Naive B cell (primary cell): ENCODE measurements around the gene PRKAG1. TPM values are rescaled to one million over a fixed set of nuclear protein-coding genes. Genes with fewer than 3 reads are reported as not detected.

ENCODE experiments used
- ATAC-seq, 2 donors: fragments of 150-1000 bp; cut with Tn5 transposase; 2 replicates each; pipeline ENCODE4 v1.10.0; 2021; ENCODE audit warnings: low read depth in 2 of 2, mild to moderate bottlenecking in 2 of 2, moderate library complexity in 2 of 2
- DNase-seq: peaks from one replicate; pipeline ENCODE4 v3.0.0; 2022
- H3K27ac Mint-ChIP-seq, 6 donors: one replicate each; pipeline ENCODE4 v1.8.0; 2020 to 2022; ENCODE audit warnings: mild to moderate bottlenecking in 6 of 6, mixed read lengths in 6 of 6, moderate library complexity in 5 of 6, inconsistent platforms in 2 of 6
- H3K27me3 Mint-ChIP-seq, 3 donors: one replicate each; pipeline ENCODE4 v1.8.0; 2021 to 2022; ENCODE audit warnings: mixed read lengths in 3 of 3, mild to moderate bottlenecking in 1 of 3
- H3K36me3 Mint-ChIP-seq, 2 donors: one replicate each; pipeline ENCODE4 v1.8.0; 2020 to 2022; ENCODE audit warnings: mixed read lengths in 2 of 2, inconsistent platforms in 1 of 2, mild to moderate bottlenecking in 1 of 2
- H3K4me1 Mint-ChIP-seq, 3 donors: one replicate each; pipeline ENCODE4 v1.8.0; 2020 to 2022; ENCODE audit warnings: mixed read lengths in 3 of 3, inconsistent platforms in 1 of 3, mild to moderate bottlenecking in 1 of 3, moderate library complexity in 1 of 3
- H3K4me3 Mint-ChIP-seq, 8 donors: one replicate each; pipeline ENCODE4 v1.8.0; 2020 to 2022; ENCODE audit warnings: mild to moderate bottlenecking in 8 of 8, mixed read lengths in 8 of 8, moderate library complexity in 8 of 8, inconsistent platforms in 2 of 8
- H3K9me3 Mint-ChIP-seq, 7 donors: one replicate each; pipeline ENCODE4 v1.8.0; 2020 to 2022; ENCODE audit warnings: mixed read lengths in 7 of 7, mild to moderate bottlenecking in 5 of 7, inconsistent platforms in 2 of 7, moderate library complexity in 1 of 7
- polyA plus RNA-seq, 6 donors: library from polyadenylated mRNA; unstranded; fragments of 300-500 nt; fragmentation: Illumina TruSeq; gene quantifications; one replicate each; pipeline ENCODE4 v1.2.3, GENCODE V29; 2021; ENCODE audit warnings: low read depth in 6 of 6

The PRKAG1 gene
- polyA plus RNA-seq, 6 donors from 2014 or later, result 36.2 to 76.2 (median 52.1) TPM

DNA sequence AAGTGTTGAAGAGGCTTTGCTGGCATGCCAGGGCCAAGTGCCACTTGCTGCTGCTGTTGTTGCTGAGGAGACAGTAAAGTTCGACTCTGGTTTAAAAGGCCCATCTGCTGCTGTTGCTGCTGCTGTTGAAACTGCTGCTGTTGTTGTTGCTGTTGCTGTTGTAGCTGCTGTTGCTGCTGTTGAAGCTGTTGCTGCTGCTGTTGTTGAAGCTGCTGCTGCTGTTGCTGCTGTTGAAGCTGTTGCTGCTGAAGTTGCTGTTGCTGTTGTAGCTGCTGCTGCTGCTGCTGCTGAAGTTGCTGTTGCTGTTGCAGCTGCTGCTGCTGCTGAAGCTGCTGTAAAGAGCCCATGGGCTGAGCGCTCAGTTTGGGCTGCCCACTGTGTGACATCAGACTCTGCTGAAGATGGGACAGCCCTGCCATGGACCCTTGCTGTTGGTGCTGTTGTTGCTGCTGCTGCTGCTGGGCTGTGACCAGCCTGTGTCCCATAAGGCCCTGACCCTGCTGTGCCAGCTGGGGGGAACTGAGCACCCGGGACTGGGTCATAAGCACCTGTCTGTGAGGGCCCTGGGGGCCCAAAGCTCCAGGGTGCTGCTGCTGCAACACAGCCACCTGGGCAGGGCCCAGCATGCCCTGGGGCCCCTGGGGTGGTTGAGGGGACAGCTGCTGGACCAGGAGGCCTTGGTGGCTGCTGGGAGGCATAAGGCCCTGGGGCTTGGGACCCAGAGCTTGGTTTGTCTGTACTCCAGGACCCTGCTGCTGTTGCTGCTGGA lies 14.3 kb upstream of the PRKAG1 start:
- Mint-ChIP-seq H3K27ac (no peak overlapping the region), H3K9me3 (no peaks in the 10 kb centered on the region), H3K36me3 (peaks cover 0 to 20% of the 10 kb centered on the region in 2 donors), H3K4me1 (peaks cover 0 to 8% (median 5%) of the 10 kb centered on the region in 3 donors), H3K4me3 (no peak overlapping the region), H3K27me3 (no peaks in the 10 kb centered on the region)
- DNase-seq (no peak), ATAC-seq (no peak)

DNA sequence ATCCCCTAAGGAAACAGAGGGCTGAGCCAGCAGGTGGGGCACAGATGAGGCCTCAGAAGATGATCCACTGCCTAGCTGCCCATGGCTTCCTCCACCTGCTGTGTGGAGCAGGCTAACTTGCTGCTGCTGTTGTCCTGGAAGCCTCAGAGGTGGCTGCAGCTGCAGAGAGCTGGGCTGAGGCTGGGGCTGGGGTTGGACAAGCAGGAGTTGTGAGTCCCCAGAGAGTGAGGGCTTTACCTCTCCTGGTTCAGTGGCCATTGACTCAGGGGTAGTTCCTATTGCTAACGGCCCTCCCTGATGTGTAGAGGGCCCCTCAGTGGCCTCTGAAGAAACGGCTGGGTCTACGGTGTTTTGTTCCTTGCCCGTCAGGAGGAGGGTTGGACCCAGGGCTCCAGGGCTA lies 13.7 kb upstream of the PRKAG1 start:
- H3K36me3 Mint-ChIP-seq, result peaks cover 0 to 25% of the 10 kb centered on the region in 2 donors
- no peaks in the 10 kb centered on the region for H3K27me3 Mint-ChIP-seq
- DNase-seq, result no peak
- H3K4me3 Mint-ChIP-seq, result no peak overlapping the region
- peaks cover 0 to 8% (median 5%) of the 10 kb centered on the region in 3 donors for H3K4me1 Mint-ChIP-seq
- ATAC-seq, result no peak
- H3K9me3 Mint-ChIP-seq, result no peaks in the 10 kb centered on the region
- no peak overlapping the region for H3K27ac Mint-ChIP-seq

DNA sequence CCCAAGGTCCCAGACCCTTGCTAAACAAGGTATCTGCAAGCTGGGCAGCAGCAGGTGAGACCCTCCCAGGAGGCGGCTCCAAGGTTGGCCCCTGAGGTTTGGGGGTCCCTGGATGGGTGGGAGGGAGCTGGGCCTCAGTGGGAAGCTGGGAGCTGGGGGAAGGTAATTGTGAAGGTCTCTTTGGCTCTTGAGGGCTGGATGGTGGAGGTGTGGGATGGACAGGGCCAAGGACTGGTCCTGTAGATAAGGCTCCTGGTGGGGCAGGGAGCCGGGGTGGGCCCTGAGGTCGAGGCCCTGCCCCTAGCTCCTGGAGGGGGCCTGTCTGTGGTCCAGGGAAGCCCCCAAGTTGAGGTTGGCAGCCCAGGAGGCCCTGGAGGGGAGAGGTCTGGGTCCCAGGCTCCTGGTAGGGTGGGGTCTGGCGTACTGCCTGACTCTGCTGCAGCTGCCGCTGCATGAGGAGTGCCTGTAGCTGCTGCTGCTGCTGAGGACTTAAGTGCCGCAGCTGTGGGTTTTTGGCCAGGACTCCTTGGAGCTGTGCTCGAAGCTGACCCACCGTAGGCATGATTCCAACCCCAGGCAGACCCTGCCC lies 13.1 kb upstream of the PRKAG1 start:
- Mint-ChIP-seq H3K27ac (peak overlapping the region in 1 of 6 donors; percentile 36), H3K27me3 (no peaks in the 10 kb centered on the region), H3K9me3 (no peaks in the 10 kb centered on the region), H3K36me3 (peaks cover 0 to 20% of the 10 kb centered on the region in 2 donors), H3K4me1 (peaks cover 0 to 6% (median 5%) of the 10 kb centered on the region in 3 donors), H3K4me3 (no peak overlapping the region)
- no peak for ATAC-seq
- DNase-seq, result no peak

DNA sequence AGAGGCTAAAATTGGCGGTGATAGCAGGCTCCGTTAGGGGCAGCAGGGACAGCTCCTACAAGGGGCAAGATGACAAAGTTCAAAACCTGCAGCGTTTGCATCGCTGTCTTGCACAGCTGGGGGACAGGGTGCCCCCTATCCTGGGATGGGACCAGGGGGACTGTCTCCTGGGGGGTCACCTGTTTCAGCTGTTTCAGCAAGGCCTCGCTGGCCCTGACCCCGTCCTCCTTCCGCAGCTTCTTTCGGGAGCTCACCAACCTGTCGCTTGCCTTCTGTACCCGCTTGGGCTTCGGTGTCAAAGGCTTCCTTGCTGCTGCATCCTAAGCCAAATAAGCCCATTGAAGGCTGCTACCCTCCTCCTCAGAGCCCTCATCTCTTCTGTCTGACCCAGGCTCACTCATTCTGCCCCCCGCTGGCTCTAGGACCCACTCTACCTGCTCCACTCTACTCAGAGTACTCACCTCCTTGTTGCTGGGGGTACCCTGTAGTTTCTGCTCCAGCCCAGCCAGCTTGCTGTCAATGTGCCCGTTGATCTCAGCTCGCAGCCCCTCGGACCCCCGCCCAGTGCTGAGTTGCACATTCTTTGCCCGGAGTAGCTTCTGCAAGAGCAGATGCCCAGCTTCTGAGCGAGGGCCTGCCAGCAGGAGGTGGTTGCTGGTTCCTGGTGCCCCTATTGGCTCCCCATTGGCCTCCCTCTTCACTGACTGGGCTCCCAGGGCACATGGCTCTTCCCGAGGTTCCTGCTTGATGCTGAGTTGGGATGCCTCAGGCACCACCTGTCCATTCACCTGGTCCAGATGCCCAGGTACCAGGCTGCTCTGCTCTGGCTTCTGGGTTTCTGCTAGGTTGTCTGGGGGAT lies 12.4 kb upstream of the PRKAG1 start:
- H3K36me3 Mint-ChIP-seq, result peaks cover 5 to 17% of the 10 kb centered on the region in 2 donors
- peaks cover under 1 to 5% (median 4%) of the 10 kb centered on the region in 3 donors for H3K4me1 Mint-ChIP-seq
- ATAC-seq, result no peak
- no peak for DNase-seq
- peak overlapping the region in 1 of 8 donors; percentile 40 for H3K4me3 Mint-ChIP-seq
- peak overlapping the region in 2 of 6 donors; percentile 79 to 89 for H3K27ac Mint-ChIP-seq
- no peaks in the 10 kb centered on the region for H3K27me3 Mint-ChIP-seq
- H3K9me3 Mint-ChIP-seq, result no peaks in the 10 kb centered on the region

DNA sequence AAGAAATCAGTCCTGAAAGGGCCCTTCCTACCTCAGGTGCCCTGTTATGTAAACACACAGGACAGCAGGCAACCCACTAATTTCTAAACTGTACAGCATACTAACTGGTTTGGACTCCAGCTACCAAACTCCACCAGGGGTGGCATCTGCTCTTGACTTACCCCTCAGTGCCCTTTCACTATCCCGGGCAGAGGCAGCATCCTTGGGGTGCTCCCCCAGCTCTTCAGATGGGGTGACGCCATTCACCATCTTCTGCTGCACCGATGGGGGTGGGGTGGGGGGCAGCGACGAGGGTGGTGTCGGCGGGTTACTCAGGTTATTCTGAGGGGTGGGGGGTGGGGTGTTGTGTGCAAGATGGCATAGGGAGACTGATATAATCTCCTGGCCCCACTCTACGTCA lies 11.5 kb upstream of the PRKAG1 start:
- Mint-ChIP-seq H3K27ac (peak overlapping the region in 1 of 6 donors; percentile 80), H3K27me3 (no peaks in the 10 kb centered on the region), H3K36me3 (peaks cover 10 to 17% of the 10 kb centered on the region in 2 donors), H3K4me3 (no peak overlapping the region), H3K9me3 (no peaks in the 10 kb centered on the region), H3K4me1 (peaks cover 3 to 5% (median 4%) of the 10 kb centered on the region in 3 donors)
- DNase-seq (no peak), ATAC-seq (no peak)

DNA sequence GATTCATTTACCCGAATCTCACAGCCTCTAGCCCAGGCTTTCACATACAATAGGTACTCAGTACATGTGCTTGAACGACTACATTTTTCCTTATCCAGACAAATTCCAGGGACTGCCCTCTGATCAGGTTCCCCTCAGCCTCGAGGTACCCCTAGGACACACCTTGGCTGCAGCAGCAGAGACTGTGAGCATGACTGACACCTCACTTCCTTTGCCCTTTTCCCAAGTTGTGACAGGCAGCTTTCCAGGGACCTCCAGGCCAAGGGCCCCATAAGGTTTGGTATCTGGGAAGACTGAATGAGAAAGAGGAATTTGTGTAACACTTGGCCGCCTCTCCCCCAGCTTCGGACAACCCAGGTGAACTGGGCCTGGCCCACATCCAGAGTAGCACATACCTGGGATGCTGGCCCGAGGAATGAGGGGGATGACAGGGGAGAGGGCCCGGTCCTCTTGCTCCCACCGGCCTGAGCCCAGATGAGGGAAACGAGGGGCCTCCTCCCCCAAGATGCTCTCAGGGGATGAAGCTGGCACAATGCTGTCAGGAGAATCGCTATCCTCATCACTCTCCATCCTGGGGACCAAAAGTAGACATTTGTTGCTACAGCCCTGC lies 10.2 kb upstream of the PRKAG1 start:
- Mint-ChIP-seq H3K27ac (peak overlapping the region in 1 of 6 donors; percentile 74), H3K9me3 (no peaks in the 10 kb centered on the region), H3K36me3 (peaks cover 12 to 13% of the 10 kb centered on the region in 2 donors), H3K4me1 (peaks cover 3 to 6% (median 4%) of the 10 kb centered on the region in 3 donors), H3K4me3 (no peak overlapping the region), H3K27me3 (no peaks in the 10 kb centered on the region)
- DNase-seq (no peak), ATAC-seq (no peak)

DNA sequence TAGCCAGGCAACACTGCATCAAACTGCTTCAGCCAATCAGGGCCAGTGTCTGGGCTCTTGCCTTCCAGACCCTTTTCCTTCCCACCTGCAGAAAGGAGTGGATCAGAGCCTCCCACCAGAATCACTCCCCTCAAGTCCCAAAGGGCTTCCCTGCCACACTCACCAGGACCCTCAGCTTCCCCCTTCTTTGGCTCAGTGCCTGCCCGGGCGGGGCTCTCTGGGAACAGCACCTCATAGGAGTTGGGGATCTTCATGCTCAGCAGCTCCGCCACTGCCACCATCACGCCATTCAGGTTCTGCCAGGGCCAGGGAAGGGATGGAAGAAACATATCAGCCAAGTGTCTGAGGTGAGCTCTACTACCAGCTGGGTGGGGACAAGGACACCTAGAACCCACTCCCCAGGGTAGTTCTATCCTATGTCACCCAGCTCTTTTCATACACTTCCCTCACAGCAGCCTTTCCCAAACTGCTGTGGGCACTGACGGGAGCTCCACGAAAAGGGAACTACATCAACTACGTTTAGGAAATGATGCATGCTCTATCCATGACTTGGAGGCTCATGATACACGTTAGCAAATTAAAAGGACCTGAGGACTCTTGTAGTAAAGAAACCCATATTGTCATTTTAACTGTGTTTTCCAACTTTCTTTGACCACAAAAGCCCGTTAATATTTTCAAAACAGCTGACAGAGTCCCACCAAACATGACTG lies 9.4 kb upstream of the PRKAG1 start:
- Mint-ChIP-seq H3K27ac (peak overlapping the region in 2 of 6 donors; percentile 2 to 28), H3K4me1 (peaks cover 3 to 4% (median 4%) of the 10 kb centered on the region in 3 donors), H3K4me3 (peak overlapping the region in 1 of 8 donors; percentile 60), H3K27me3 (no peaks in the 10 kb centered on the region), H3K36me3 (peaks cover 9 to 12% of the 10 kb centered on the region in 2 donors), H3K9me3 (no peaks in the 10 kb centered on the region)
- ATAC-seq (no peak), DNase-seq (no peak)

DNA sequence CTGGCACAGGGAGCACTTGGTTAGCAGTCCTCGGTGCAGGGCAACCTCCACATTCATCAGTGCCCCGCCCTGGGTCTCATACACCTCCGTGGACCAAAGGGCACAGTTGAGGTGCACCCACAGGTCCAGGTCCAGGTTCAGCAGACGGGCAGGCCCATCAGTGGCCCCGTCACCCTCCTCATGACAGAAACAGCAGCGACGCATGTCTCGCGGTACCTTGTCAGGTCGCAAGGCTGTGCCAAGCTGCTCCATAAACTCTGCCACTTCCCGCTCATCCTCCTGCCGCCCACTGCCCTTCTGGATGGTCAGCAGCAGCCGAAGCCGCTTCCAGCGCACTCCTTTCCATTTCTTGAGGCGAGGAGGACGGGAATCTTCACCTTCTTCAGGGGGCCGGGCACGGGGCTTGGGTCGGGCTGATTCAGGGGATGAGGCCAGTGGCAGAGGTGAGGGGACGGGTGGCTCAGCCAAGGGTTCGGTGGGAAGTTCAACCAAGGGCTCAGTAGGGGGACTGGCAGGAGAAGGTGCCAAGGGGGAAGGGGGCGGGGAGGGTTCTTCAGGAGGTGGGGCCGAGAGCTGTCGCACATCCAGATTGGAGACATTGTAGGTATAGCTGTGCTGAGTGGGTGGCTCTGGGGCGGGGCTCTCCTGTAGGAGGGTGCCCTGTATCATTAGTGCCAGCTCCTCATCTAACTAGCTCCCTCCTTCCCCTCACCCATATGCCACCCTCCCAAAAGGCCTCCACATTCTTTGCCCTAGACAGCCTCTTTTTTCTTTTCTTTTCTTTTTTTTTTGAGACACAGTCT lies 8.3 kb upstream of the PRKAG1 start:
- peak overlapping the region in 2 of 6 donors; percentile 28 to 85 for H3K27ac Mint-ChIP-seq
- H3K4me3 Mint-ChIP-seq, result no peak overlapping the region
- peaks cover 21 to 22% of the 10 kb centered on the region in 2 donors for H3K36me3 Mint-ChIP-seq
- DNase-seq (no peak), ATAC-seq (no peak)
- H3K9me3 Mint-ChIP-seq, result no peaks in the 10 kb centered on the region
- H3K4me1 Mint-ChIP-seq, result peaks cover 4 to 5% (median 4%) of the 10 kb centered on the region in 3 donors
- no peaks in the 10 kb centered on the region for H3K27me3 Mint-ChIP-seq

DNA sequence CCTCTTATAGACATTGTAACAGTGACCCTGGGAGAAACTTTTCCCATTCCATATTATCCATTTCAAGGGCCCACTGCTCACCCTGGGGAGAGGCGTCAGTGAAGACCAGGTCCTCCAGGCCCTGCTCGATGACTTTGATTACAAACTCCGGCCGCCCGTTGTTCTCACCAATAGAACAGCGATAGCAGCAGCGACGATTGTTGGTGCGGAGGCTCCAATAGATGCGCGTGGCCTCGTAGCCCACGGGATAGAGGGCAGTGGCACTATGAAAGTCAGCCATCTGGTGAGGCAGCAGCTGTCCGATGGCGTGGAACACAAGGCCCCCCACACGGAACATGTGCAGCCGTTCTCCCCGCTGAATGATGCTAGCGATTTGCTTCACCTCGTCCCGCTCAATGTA lies 7.5 kb upstream of the PRKAG1 start:
- peak overlapping the region in 1 of 6 donors; percentile 44 for H3K27ac Mint-ChIP-seq
- peaks cover 22 to 23% of the 10 kb centered on the region in 2 donors for H3K36me3 Mint-ChIP-seq
- no peak overlapping the region for H3K4me3 Mint-ChIP-seq
- H3K9me3 Mint-ChIP-seq, result no peaks in the 10 kb centered on the region
- DNase-seq (no peak), ATAC-seq (no peak)
- peaks cover 2 to 5% (median 4%) of the 10 kb centered on the region in 3 donors for H3K4me1 Mint-ChIP-seq
- no peaks in the 10 kb centered on the region for H3K27me3 Mint-ChIP-seq

DNA sequence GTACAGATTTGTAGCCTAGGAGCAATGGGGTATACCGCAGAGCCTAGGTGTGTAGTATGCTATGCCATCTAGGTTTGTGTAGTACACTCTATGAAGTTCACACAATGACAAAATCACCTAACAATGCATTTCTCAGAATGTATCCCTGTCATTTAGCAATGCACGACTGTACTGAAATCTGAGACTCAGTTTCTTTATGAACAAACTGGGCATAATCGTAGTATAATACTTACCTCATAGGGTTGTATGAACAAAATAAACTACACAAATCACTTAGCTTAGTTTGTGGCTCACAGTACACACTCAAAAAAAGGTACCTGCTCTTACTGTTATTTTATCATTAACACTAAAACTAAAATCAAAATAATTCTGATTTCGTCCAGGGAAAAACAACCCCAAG lies 6.9 kb upstream of the PRKAG1 start:
- no peak for DNase-seq
- Mint-ChIP-seq H3K36me3 (peaks cover 22 to 23% of the 10 kb centered on the region in 2 donors), H3K9me3 (no peaks in the 10 kb centered on the region), H3K27ac (no peak overlapping the region), H3K27me3 (no peaks in the 10 kb centered on the region), H3K4me1 (peaks cover 0 to 5% (median 4%) of the 10 kb centered on the region in 3 donors), H3K4me3 (no peak overlapping the region)
- ATAC-seq, result no peak

DNA sequence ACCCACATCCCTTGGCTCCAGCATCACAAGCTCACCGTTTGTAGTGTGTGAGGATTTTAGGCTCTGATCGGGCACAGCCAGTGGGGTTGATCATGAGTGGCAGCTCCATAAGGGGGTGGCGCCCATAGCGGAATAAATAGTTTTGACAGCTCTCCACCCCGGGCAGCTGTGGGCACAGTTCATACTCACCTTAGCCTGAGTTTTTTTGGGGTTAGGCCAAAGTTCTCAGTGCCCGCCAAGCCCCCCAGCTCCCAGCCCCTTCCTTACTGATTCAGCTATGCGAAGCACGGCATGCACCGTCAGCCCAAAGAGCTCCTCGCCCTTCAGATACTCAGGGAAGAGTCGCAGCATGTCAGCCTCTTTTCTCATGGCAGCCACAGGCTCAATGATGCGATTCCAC lies 6.0 kb upstream of the PRKAG1 start:
- Mint-ChIP-seq H3K9me3 (no peaks in the 10 kb centered on the region), H3K4me3 (no peak overlapping the region), H3K4me1 (peaks cover 5 to 10% (median 10%) of the 10 kb centered on the region in 3 donors), H3K27ac (peak overlapping the region in 2 of 6 donors; percentile 26 to 56), H3K27me3 (no peaks in the 10 kb centered on the region), H3K36me3 (peaks cover 22 to 23% of the 10 kb centered on the region in 2 donors)
- ATAC-seq (no peak), DNase-seq (no peak)

DNA sequence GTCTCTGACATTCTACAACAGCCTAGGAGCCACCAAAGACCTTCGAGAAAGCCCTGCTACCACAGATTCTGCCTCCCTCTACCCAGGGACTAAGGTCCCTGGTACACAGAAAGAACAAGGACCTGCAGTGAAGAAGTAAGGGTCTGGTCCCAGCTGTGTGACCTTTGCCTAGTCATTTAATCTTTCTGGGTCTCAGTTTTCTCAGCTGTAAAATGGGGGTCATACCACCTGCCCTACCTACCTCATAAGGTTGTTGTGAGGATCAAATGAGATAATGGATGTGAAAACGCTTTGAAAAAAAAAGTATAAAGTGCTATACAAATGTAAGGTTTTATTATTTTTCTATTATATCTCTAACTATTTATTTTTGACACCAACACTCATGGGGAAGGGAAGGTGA lies 5.2 kb upstream of the PRKAG1 start:
- no peak for DNase-seq
- Mint-ChIP-seq H3K9me3 (no peaks in the 10 kb centered on the region), H3K27me3 (no peaks in the 10 kb centered on the region), H3K27ac (peak overlapping the region in 1 of 6 donors; percentile 99), H3K36me3 (peaks cover 22 to 23% of the 10 kb centered on the region in 2 donors), H3K4me3 (no peak overlapping the region), H3K4me1 (peaks cover 11 to 17% (median 16%) of the 10 kb centered on the region in 3 donors)
- ATAC-seq, result no peak
